Gastrocnemius medialis (tissue), 4 donors: ENCODE data around the gene MSL2.

Source experiments
- CTCF ChIP-seq, 5 experiments: fragments of 450-650 bp in 3 of 5; fragments of 200-600 bp in 2 of 5; sonication (generic) in 2 of 5; IDR thresholded peaks in 4 of 5; conservative IDR thresholded peaks in 1 of 5; 1 replicate in 4 of 5; 2 replicates in 1 of 5; pipeline ENCODE4 v1.5.1; 2016 to 2019; ENCODE audit warnings: antibody characterized with exemption in 5 of 5, mild to moderate bottlenecking in 3 of 5, moderate library complexity in 3 of 5
- POLR2A ChIP-seq, 2 donors: fragments of 450-650 bp; IDR thresholded peaks; one replicate each; pipeline ENCODE4 v1.6.1; 2017; ENCODE audit warnings: antibody characterized with exemption in 2 of 2, mild to moderate bottlenecking in 2 of 2, moderate library complexity in 2 of 2

- TF ChIP-seq POLR2A (IDR thresholded peaks at IDR 0.05) (peak; percentile 69 to 80), CTCF (IDR thresholded peaks at IDR 0.05 in 4 of 5, conservative IDR thresholded peaks at IDR 0.05 in 1 of 5) (no peak)
Observed at GRCh38 chr3:136196401-136197158, 445 bp upstream of the MSL2 start.
